ENCODE measurements around the gene ARFIP1. TPM values are rescaled to one million over a fixed set of nuclear protein-coding genes. Genes with fewer than 3 reads are reported as not detected.

Gene ARFIP1
- total and polyA plus RNA-seq, 9 of the 15 experiments (the other 6 are each of a cell fraction or from before 2014, with no cell fraction given): 14.1 to 25.1 (median 20.9) TPM

DNA sequence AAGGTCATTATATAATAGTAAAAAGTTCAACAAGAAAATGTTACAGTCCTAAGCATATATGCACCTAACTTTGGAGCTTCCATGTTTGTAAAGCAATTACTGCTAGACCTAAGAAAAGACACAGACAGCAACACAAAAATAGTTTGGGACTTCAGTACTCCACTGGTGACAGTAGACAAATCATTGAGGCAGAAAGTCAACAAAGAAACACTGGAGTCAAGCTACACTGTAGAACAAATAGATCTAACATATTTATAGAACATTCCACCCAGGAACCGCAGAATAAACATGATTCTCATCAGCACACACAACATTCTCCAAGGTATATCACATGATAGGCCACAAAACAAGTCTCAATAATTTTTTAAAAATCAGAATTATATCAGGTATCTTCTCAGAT lies 42.6 kb downstream of the ARFIP1 start:
- no peaks in the 10 kb centered on the region for H3K9me1 ChIP-seq (ENCODE audit: control insufficient read depth, insufficient read depth, low read length)
- peaks cover 3% of the 10 kb centered on the region; the same call in 1 of the 2 replicates for H3K9me3 ChIP-seq (replicated peaks; ENCODE audit: control insufficient read depth, insufficient read depth, low read depth, low read length)
- no peak overlapping the region for H2AFZ ChIP-seq (ENCODE audit: low read depth, low read length)
- 93% methylated on average over 1 of the region's 1 CpG for WGBS (ENCODE audit: insufficient coverage, low coverage, missing lambda C conversion rate)
- H3K4me2 ChIP-seq (ENCODE audit: insufficient read depth, low read length): no peak overlapping the region
- DNase-seq (ENCODE audit: extremely low read depth in 1 of 4, low spot score in 3 of 4) (no peak), FAIRE-seq (no peak), ATAC-seq (no peak)
- intact Hi-C loops (cut with micrococcal nuclease) (no loop called here), in situ Hi-C loops (cut with MboI) (no loop called here)
- no TSS peak for BruUV-seq (replicated peaks)
- H3K27ac ChIP-seq (ENCODE audit: extremely low read depth, low read depth, low read length): no peak overlapping the region
- no peaks in the 10 kb centered on the region for H3K4me1 ChIP-seq (replicated peaks in 1 of 2; ENCODE audit: control insufficient read depth in 2 of 2, insufficient read depth in 2 of 2, low read length in 2 of 2)
- H3K9ac ChIP-seq (ENCODE audit: insufficient read depth in 1 of 2, low read depth in 2 of 2, low read length in 2 of 2): no peak overlapping the region
- H3K27me3 ChIP-seq (ENCODE audit: control insufficient read depth in 2 of 2, insufficient read depth in 2 of 2, low read length in 2 of 2): no peaks in the 10 kb centered on the region
- ChIA-PET POLR2A (no interaction called here), CTCF (ENCODE audit: low intra/inter-chr PET ratio) (no interaction called here)
- H3K4me3 ChIP-seq: no peak overlapping the region
- TF ChIP-seq CREBBP (IDR thresholded peaks at IDR 0.05; ENCODE audit: low read depth, low read length): no peak
- H3K79me2 ChIP-seq (ENCODE audit: control insufficient read depth, insufficient read depth, low read length): no peaks in the 10 kb centered on the region
- H4K20me1 ChIP-seq (replicated peaks; ENCODE audit: control insufficient read depth, insufficient read depth, low read length): no peaks in the 10 kb centered on the region
- no peaks in the 10 kb centered on the region for H3K36me3 ChIP-seq (ENCODE audit: control insufficient read depth, insufficient read depth, low read length)

DNA sequence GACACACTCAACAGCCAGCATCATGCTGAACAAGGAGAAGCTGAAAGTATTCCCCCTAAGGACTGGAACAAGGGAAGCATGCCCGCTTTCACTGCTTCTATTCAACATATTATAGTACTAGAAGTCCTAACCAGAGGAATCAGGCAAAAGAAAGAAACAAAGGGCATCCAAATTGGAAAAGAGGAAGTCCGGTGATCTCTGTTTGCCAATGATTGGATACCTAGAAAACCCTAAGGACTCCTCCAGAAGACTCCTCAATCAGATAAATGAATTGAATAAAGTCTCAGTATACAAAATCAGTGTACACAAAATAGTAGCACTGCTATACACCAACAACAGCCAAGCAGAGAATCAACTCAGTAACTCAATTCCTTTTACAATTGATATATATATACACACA lies 44.8 kb downstream of the ARFIP1 start:
- H3K4me2 ChIP-seq (ENCODE audit: insufficient read depth, low read length): no peak overlapping the region
- POLR2A ChIA-PET: no interaction called here
- no peak overlapping the region for H3K4me3 ChIP-seq
- CTCF ChIA-PET (ENCODE audit: low intra/inter-chr PET ratio): interaction anchor here (0.6 kb wide), 1 partner anchor 1590 kb away, joined by 4 read pairs; no protein-coding TSS in a partner anchor
- TF ChIP-seq SIX5 (IDR thresholded peaks at IDR 0.05; ENCODE audit: borderline replicate concordance in 1 of 2, insufficient read depth in 1 of 2, low read depth in 1 of 2, low read length in 2 of 2) (no peak), ZNF23 (CRISPR knock-in tag; IDR thresholded peaks at IDR 0.05) (no peak), SPI1 (IDR thresholded peaks at IDR 0.05; ENCODE audit: borderline replicate concordance, low read depth, low read length) (peak; percentile 54; the same call in 1 of the 2 replicates)
- peaks cover 3% of the 10 kb centered on the region; the same call in 1 of the 2 replicates for H3K9me3 ChIP-seq (replicated peaks; ENCODE audit: control insufficient read depth, insufficient read depth, low read depth, low read length)
- no peaks in the 10 kb centered on the region for H4K20me1 ChIP-seq (replicated peaks; ENCODE audit: control insufficient read depth, insufficient read depth, low read length)
- in situ Hi-C loops (cut with MboI) (no loop called here), intact Hi-C loops (cut with micrococcal nuclease) (no loop called here)
- ATAC-seq: no peak
- H3K9ac ChIP-seq (ENCODE audit: insufficient read depth in 1 of 2, low read depth in 2 of 2, low read length in 2 of 2): no peak overlapping the region
- WGBS (ENCODE audit: insufficient coverage, low coverage, missing lambda C conversion rate): 83% methylated on average over 2 of the region's 2 CpGs
- FAIRE-seq: no peak
- no peaks in the 10 kb centered on the region for H3K36me3 ChIP-seq (ENCODE audit: control insufficient read depth, insufficient read depth, low read length)
- BruUV-seq (replicated peaks): no TSS peak
- H3K9me1 ChIP-seq (ENCODE audit: control insufficient read depth, insufficient read depth, low read length): no peaks in the 10 kb centered on the region
- no peaks in the 10 kb centered on the region for H3K79me2 ChIP-seq (ENCODE audit: control insufficient read depth, insufficient read depth, low read length)
- no peaks in the 10 kb centered on the region for H3K4me1 ChIP-seq (replicated peaks in 1 of 2; ENCODE audit: control insufficient read depth in 2 of 2, insufficient read depth in 2 of 2, low read length in 2 of 2)
- H3K27me3 ChIP-seq (ENCODE audit: control insufficient read depth in 2 of 2, insufficient read depth in 2 of 2, low read length in 2 of 2): no peaks in the 10 kb centered on the region
- no peak overlapping the region for H3K27ac ChIP-seq (ENCODE audit: extremely low read depth, low read depth, low read length)
- H2AFZ ChIP-seq (ENCODE audit: low read depth, low read length): no peak overlapping the region
- DNase-seq (ENCODE audit: extremely low read depth in 1 of 4, low spot score in 3 of 4): no peak
